ENCODE results near the gene SLC6A3.

SLC6A3 gene

DNA sequence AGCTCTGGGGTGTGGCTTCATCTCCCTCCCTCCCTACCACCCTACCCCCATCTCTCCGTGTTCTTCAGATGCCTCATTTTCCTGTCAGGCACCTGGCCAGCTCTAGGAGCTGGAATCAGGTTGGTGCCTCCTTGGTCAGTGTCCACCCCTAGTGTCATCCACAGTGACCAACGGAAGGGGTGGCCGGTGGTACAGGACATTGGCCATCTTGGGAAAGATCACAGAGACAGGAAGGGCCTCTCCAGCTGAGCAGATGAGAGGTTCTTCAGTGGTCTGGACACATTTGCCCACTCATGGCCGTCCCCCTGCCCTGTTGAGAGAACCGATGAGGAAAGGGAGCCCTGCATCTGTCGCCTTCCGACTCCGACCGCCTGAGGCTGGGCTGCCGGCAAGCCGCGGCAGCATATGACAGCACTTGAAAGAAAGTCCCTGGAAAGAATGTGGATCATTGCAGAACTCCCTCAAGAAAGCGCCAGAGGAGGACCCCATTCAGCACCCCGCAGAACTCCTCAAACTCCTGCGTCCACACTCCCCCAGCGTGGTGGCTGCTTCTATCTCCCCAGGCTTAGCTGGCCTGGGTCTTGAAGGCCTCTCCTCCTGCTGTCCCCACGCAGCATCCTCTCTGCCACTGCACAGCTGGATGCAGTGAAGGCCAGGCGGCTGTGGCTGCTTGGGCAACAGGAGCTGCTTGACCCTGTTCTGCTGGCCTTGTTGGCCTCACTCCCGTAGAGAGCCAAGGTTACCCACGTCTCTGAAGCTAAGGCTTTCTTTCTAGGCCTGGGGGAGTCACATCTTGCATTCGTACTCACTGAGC, 98.4 kb downstream of the SLC6A3 start:
- no peak for DNase-seq (ENCODE audit: low spot score)

- DNase-seq (ENCODE audit: low spot score): no peak
These were observed 99.2 kb downstream of the SLC6A3 start for GRCh38 chr5:1345876-1346626.

DNA sequence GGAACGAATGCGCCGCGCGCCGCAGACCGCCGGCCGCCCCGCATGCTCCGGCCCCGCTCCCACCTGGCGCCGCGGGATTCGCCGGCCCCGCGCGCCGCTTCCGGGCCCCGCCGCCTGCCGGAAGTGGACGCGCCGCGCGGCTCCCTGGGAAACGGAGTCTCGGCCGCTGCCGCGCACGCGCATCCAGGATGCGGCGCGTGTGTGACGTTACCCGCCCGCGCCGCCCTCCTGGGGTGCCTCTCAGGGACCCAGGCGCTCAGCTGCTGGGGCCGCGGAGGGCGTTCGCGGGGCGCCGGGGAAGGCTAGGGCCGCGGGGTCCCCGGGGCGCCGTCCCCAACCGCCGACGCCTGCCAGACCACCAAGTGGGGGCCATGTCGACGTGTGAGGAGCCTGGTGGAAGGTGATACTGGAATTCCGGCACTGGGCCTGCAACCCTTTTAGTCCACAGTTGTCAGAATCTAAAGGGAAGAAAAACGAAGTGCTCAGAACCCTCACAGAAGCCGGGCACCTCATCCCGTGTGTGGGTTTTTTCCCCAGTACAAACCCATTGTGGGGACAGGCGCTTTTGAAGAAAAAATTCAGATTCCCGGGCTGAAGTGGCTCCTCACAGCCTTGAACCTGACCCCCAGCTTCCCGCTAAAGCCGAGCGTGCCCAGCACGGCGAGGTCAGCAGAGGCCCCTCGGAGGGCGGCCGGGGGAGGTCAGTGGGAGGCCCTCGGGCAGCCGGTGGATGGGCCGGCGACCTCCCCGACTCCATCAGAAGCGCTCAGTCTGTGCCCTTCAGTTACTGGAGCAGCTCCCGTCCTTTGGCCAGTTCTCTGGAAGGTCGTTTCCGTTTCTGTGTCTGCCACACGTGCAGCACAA, 100.0 kb downstream of the SLC6A3 start, which contains the start of gene CLPTM1L:
TSS of gene CLPTM1L (minus strand) at position 125 of the 864 bp plus-strand sequence. CDS start 258 bp downstream, outside the sequence.
- DNase-seq (ENCODE audit: low spot score): peak; percentile 84

DNA sequence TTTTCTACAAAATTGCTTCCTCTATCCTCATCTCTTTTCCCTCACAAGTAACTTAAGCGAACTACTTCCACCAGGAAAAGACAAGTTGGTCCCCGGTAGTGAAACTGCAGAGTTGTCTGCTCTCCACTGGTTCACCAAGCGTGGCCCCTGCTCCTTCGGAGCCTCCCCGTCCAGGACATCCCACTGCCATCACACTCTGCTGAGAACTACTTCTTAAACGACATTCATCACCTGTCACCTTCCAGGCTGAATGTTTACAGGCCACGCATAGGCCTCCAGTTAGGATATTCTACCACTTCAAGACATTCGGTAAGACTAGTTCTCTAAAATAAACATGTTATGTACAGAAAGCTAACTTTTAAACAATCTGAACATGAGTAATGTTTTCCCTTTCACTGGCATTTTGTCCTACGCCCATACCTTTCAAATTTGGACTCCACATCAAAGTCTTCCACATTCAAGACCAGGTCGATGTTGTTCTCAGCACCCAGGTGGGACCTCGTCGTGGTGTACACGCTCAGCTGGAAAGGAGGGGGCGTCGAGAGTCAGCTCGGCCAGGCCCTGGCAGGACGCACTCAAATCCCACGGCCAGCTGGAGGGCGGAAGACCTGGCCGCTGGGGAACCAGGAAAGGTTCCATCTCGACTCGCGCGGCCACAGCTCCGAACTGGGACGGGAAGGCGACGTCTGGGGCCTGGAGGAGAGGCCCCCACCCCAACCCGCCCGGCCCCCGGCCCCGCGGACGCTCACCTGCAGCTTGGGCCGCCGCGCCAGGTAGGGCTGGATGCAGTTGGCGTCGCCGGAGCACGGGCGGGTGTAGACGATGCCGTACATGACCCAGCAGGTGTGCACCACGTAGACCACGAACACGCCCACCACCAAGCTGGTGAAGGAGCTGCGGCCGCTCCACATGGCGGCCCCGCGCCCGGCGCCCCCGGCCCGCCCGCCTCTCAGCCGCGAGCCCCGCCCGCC, 101.0 kb downstream of the SLC6A3 start:
- DNase-seq (ENCODE audit: low spot score): no peak

DNA sequence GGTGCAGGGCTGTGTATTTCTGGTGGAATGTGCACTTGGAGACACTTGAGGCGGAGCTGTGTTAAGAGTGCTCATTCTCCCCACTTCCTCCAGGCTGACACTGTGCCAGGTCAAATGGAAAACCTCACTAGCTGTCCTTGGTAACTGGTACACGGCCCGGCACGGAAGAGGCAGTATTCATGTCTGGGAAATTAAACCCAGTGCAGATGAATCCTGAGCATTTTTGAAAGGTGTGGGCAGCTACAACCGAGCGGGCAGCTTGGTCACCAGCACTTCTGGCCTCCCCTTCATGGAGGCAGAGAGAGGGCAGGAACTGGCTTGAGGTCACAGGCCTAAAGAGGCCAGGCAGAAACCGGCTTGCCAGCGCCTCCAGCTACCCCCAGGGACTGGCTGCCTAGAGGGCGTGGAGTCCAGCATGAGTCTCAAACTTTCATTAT, 101.9 kb downstream of the SLC6A3 start:
- no peak for DNase-seq (ENCODE audit: low spot score)

Measured in CD4-positive, alpha-beta T cell treated with Interleukin-15 for 4 hours (primary cell).